HL-60 (cell line): Measurements from ENCODE around the gene FLOT2.

Source experiments
- DNase-seq, 2 experiments: peaks; one replicate each; pipeline ENCODE4 v3.0.0-alpha.2; 2010 to 2020; ENCODE audit warnings: low read depth in 1 of 2, low spot score in 1 of 2
- H3K27ac ChIP-seq: fragments of 250-450 bp; sonication (Bioruptor Pico); replicated peaks from 2 replicates; pipeline ENCODE4 v1.5.1; 2020; ENCODE audit warnings: mild to moderate bottlenecking, moderate library complexity
- H3K27me3 ChIP-seq: fragments of 250-450 bp; sonication (Bioruptor Pico); 2 replicates; pipeline ENCODE4 v1.5.1; 2021; ENCODE audit warnings: mild to moderate bottlenecking, moderate library complexity; ENCODE audit not compliant: insufficient read depth, poor library complexity, severe bottlenecking
- H3K4me3 ChIP-seq: replicated peaks from 2 replicates; pipeline ENCODE4 v1.5.1; 2011; ENCODE audit warnings: mild to moderate bottlenecking, control low read depth, low read length; ENCODE audit not compliant: insufficient read depth
- GABPA ChIP-seq: IDR thresholded peaks from 2 replicates; pipeline ENCODE4 v1.6.1; 2012; ENCODE audit warnings: low read depth
- POLR2AphosphoS5 ChIP-seq: IDR thresholded peaks from 2 replicates; pipeline ENCODE4 v1.6.1; 2012; ENCODE audit warnings: low read depth
- SPI1 ChIP-seq: IDR thresholded peaks from 2 replicates; pipeline ENCODE4 v1.6.1; 2012; ENCODE audit warnings: low read depth, mild to moderate bottlenecking, borderline replicate concordance
- TF ChIP-seq, protein P1 (sequence below): IDR thresholded peaks from 2 replicates; pipeline ENCODE4 v1.6.1; 2012; ENCODE audit warnings: low read depth; ENCODE audit not compliant: insufficient replicate concordance
- TF ChIP-seq, protein P2 (sequence below): IDR thresholded peaks from one replicate; pipeline ENCODE4 v1.5.1; 2011; ENCODE audit warnings: low read length, control low read depth, inconsistent platforms; ENCODE audit not compliant: insufficient read depth

The FLOT2 gene

DNA sequence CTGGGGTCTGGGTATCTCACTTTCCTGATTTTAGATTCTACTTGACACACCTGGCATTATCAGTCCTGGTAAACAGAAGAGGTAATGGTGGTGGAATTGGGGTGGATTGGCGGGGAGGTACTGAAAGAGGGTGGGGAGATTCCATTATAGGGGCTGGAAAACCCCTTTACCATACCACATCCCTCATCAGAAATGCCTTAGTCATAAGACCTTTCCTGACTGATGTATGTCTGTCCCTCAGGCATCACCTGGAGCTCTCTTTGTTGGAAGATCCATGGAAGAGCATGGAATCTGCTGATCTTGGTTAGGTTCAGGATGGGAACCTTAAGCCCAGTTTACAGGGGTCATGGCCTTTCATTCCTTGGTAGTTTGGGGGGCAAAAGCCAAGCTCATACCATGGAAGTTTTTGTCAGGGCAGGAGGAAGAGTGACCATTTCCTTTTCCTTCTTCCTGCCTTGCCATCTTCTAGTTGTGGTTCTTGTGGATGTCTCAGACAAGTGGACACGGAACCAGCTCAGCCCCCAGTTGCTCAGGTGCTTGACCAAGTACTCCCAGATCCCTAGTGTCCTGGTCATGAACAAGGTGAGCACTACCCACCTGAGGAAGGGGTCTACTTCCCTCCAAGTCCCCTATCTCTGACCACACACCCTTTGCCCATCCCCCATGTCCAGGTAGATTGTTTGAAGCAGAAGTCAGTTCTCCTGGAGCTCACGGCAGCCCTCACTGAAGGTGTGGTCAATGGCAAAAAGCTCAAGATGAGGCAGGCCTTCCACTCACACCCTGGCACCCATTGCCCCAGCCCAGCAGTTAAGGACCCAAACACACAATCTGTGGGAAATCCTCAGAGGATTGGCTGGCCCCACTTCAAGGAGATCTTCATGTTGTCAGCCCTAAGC is 39.4 kb downstream of the FLOT2 start:
- no peak overlapping the region for H3K4me3 ChIP-seq
- H3K27ac ChIP-seq: no peak overlapping the region

DNA sequence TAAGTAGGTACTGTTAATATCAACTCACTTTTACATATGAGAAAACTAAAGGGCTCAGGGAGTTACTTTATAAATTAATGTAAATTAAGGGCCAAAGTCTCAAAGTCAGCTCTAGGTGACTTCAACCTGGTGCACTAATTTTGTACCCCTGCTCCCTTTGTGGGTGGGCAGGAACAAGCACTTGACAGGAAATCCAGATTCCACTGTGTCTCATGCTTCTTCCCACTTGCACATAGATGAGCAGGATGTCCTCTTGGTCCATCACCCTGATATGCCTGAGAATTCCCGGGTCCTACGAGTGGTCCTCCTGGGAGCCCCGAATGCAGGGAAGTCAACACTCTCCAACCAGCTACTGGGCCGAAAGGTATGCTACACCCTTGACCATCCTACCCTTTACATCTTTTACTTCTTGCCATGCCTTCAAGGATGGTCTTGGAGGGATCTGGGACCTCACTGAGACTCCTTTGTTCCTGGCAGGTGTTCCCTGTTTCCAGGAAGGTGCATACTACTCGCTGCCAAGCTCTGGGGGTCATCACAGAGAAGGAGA is 41.4 kb downstream of the FLOT2 start:
- TF ChIP-seq, protein P1, sequence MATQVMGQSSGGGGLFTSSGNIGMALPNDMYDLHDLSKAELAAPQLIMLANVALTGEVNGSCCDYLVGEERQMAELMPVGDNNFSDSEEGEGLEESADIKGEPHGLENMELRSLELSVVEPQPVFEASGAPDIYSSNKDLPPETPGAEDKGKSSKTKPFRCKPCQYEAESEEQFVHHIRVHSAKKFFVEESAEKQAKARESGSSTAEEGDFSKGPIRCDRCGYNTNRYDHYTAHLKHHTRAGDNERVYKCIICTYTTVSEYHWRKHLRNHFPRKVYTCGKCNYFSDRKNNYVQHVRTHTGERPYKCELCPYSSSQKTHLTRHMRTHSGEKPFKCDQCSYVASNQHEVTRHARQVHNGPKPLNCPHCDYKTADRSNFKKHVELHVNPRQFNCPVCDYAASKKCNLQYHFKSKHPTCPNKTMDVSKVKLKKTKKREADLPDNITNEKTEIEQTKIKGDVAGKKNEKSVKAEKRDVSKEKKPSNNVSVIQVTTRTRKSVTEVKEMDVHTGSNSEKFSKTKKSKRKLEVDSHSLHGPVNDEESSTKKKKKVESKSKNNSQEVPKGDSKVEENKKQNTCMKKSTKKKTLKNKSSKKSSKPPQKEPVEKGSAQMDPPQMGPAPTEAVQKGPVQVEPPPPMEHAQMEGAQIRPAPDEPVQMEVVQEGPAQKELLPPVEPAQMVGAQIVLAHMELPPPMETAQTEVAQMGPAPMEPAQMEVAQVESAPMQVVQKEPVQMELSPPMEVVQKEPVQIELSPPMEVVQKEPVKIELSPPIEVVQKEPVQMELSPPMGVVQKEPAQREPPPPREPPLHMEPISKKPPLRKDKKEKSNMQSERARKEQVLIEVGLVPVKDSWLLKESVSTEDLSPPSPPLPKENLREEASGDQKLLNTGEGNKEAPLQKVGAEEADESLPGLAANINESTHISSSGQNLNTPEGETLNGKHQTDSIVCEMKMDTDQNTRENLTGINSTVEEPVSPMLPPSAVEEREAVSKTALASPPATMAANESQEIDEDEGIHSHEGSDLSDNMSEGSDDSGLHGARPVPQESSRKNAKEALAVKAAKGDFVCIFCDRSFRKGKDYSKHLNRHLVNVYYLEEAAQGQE: no peak
- TF ChIP-seq GABPA (no peak), POLR2AphosphoS5 (no peak), SPI1 (no peak)
- TF ChIP-seq, protein P2, sequence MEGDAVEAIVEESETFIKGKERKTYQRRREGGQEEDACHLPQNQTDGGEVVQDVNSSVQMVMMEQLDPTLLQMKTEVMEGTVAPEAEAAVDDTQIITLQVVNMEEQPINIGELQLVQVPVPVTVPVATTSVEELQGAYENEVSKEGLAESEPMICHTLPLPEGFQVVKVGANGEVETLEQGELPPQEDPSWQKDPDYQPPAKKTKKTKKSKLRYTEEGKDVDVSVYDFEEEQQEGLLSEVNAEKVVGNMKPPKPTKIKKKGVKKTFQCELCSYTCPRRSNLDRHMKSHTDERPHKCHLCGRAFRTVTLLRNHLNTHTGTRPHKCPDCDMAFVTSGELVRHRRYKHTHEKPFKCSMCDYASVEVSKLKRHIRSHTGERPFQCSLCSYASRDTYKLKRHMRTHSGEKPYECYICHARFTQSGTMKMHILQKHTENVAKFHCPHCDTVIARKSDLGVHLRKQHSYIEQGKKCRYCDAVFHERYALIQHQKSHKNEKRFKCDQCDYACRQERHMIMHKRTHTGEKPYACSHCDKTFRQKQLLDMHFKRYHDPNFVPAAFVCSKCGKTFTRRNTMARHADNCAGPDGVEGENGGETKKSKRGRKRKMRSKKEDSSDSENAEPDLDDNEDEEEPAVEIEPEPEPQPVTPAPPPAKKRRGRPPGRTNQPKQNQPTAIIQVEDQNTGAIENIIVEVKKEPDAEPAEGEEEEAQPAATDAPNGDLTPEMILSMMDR: no peak
- no peak overlapping the region for H3K27ac ChIP-seq
- H3K4me3 ChIP-seq: no peak overlapping the region
- H3K27me3 ChIP-seq: no peaks in the 10 kb centered on the region
- no peak for DNase-seq

More for the DNA sequence above, 39.4 kb downstream of the FLOT2 start:
- H3K27me3 ChIP-seq: no peaks in the 10 kb centered on the region
- TF ChIP-seq POLR2AphosphoS5 (no peak), GABPA (no peak), SPI1 (no peak)
- TF ChIP-seq, protein P2: no peak
- TF ChIP-seq, protein P1: no peak
- DNase-seq: no peak

DNA sequence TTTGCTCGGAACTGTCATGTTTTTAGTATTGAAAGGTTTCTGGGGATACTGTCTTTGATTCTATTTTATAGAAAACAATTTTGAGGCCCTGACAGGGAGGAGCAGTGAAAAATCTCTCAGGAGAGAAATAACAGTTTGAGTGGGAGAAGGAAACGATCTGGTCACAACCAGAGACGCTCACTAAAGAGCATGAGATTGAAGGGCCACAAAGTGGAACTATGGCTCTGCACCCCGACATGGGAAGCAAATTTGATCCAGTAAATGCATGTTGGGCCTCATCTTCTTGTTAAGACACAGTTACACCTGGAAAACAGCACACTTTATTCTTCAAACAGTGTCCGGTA is 42.2 kb downstream of the FLOT2 start:
- Histone ChIP-seq H3K27me3 (no peaks in the 10 kb centered on the region), H3K27ac (peak overlapping the region; percentile 67), H3K4me3 (peak overlapping the region; percentile 80)
- TF ChIP-seq SPI1: no peak
- TF ChIP-seq, protein P2: no peak
- TF ChIP-seq, protein P1: no peak
- TF ChIP-seq POLR2AphosphoS5: no peak
- TF ChIP-seq GABPA: no peak
- no peak for DNase-seq
